Stimulated activated CD4-positive, alpha-beta T cell treated with anti-CD3 and anti-CD28 coated beads, Interleukin-15, amount 100 ng/mL, for 48 hours (primary cell): ENCODE results near the gene MYL2.
A peak's percentile ranks its signal among the peaks of the same experiment; 100 is the strongest.
"Not testable (repeated sequence)": the region's sequence is repeated elsewhere in the genome, so short reads cannot be mapped to it uniquely, and the experiment has no call there.

ENCODE experiments used
- DNase-seq, 2 donors: peaks; one replicate each; pipeline ENCODE4 v3.0.0-alpha.2; 2020; ENCODE audit warnings: low read depth in 2 of 2

Gene MYL2, protein sequence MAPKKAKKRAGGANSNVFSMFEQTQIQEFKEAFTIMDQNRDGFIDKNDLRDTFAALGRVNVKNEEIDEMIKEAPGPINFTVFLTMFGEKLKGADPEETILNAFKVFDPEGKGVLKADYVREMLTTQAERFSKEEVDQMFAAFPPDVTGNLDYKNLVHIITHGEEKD

DNA sequence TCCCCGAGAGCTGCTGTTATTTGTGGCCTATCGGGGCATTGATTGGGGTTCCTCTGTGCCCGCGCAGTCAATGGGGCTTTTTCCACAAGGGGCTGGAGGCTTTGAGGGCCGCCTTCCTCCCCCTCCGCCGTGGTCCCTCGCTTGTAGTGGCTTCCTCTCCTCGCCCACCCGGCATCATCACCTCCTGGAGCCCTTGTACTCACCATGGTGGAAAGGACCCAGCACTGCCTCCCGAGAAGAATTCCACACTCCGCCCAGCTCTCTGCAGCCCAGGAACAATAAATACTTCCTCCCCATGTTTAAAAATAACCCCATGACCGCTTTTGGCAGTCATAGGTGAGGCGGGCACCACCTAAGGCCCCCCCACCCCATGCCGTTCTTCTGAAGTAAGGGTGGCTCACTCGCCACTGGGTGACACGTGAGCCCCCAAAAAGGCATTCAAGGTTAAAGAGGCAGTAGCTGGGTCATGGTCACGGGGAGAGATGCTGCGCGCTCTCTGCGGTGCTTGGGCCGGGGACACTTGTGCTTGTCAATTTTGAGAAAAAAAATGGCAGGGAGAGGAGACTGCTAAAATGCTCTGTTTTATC, at the start of gene MYL2:
TSS of gene MYL2 (minus strand) at position 256 of the 587 bp plus-strand sequence. CDS start at position 206, 50 bp downstream.
- DNase-seq, result no peak

DNA sequence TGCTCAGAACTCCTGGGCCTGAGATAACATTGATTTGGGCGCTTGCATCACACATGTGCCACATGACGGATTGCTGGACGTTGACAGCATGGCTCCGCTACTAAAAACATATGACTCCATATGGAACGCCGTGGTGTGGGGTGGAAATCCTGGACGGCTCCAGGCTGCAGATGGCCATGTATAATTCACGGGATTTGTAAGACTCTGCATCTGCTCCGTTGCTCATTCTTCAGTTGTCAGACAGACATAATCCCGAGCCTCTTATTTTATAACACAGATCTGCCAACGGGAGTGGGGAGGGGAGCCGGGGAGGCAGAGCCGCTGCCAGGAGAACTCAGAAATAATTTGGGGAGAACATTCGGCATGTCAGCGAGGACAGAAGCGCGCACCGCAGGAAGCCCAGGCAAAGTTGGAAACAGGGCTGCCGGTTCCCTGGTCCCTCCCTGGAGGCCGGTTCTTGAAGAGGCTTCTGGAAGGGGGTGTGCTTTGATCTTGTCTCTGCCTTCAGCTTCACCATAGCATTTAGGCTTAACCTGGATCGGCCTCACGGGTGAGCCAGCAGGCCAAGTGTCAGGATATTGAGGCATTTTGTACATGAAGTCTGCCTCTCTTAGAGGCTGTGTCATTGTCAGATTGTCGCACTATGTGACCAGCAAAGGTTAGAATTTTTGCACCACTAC, 45.8 kb upstream of the MYL2 start:
- DNase-seq, result no peak

DNA sequence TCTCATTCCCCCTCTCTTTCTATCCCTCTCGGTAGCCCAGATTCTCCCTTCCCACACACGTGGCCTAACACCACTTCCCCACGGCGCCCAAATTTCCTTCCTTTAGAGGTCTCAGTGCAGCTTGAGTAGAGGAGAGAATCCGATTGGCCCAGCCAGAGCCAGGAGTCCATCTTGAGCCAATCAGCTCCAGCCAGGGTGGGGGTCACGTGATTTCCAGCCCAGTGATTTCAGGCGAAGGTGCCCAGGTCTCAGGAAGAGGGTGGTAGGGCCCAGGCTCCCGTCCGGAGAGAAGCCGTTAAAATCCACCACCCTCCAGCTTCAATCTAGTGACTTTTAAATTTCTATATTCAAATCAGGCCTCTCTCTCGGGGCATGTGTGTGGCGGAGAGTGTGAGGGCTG, 45.2 kb upstream of the MYL2 start:
- no peak for DNase-seq

DNA sequence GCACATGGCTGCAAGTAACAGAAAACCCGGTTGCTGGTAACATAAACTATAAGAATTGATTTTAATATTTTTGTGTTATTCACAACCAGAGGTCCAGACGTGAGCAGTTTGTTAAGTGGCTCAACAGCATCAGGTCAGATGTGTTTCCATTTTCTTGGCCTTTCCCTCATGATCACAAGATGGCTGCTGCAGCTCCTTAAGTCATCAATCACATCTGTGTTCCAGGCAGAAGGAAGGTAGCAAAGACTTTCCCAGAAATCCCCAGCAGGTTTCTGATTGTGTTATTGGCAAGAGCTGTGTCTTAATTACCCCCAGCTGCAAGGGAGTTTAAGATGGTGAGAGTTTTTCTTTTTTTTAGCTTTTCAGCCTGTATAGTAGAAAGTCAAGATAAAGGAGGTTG, 40.4 kb upstream of the MYL2 start:
- DNase-seq, result no peak

DNA sequence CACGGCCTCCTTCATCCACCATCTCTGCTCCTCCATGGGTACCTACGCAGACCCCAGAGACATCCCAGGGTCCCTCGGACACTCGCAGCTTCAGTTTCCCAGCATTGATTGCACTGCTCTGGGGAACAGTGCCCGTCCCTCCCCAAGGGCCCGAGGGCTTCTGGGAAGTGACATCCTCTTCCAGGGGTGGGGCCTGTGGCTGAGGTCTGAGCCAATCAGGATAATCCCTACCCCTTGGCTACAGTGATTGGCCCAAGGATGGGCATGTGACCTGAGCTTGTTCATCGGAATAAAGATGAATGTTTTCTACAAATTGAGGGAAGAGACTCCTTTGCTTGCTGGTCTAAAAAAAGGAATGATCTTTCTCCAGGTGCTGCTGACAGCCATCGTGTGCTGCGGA, 37.3 kb upstream of the MYL2 start:
- DNase-seq, result no peak

DNA sequence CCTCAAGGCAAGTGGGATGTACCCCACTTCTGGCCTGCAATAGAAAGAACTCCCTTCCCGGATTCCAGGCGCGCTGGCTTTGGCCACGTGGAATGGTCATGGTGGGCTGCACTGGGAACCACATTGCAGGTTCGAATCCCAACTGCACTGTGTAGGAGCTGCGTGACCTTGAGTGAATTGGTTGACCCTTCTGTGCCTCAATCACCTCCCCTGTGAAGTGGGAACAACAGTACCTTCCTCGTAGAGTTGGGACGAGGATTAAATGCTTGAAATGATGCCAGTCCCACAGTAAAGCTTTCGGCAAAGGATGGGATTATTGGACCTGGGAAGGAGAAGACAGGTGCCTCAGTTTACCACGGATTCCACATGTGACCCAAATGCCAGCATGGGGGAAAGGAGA, 36.8 kb upstream of the MYL2 start:
- no peak for DNase-seq

DNA sequence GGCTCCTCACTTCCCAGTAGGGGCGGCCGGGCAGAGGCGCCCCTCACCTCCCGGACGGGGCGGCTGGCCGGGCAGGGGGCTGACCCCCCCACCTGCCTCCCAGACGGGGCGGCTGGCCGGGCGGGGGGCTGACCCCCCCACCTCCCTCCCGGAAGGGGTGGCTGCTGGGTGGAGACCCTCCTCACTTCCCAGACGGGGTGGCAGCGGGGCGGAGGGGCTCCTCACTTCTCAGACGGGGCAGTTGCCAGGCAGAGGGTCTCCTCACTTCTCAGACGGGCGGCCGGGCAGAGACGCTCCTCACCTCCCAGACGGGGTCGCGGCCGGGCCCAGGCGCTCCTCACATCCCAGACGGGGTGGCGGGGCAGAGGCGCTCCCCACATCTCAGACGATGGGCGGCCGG, 30.5 kb upstream of the MYL2 start:
- DNase-seq, result not testable (repeated sequence)

DNA sequence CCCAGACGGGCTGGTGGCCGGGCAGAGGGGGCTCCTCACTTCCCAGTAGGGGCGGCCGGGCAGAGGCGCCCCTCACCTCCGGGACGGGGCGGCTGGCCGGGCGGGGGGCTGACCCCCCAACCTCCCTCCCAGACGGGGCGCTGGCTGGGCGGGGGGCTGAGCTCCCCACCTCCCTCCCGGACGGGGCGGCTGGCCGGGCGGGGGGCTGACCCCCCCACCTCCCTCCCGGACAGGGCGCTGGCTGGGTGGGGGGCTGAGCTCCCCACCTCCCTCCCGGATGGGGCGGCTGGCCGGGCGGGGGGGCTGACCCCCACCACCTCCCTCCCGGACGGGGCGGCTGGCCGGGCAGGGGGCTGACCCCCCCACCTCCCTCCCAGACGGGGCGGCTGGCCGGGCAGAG, 30.1 kb upstream of the MYL2 start:
- not testable (repeated sequence) for DNase-seq

DNA sequence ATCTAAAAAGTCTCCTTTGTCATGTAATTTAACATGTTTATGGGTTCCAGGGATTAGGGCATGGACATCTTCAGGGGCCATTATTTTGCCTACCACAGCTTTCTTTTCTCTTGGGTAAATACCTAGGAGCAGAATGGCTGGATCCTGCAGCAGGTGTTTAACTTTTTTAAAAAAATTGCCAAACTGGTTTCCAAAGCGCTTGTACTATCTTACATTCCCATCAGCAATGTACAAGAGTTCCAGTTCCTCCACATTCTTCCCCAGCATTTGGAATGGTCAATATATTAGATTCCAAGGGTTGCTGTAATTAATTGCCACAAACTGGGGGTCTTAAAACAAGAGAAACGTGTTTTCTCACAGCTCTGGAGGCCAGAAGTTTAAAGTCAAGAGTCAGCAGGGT, 27.7 kb upstream of the MYL2 start:
- DNase-seq, result no peak

DNA sequence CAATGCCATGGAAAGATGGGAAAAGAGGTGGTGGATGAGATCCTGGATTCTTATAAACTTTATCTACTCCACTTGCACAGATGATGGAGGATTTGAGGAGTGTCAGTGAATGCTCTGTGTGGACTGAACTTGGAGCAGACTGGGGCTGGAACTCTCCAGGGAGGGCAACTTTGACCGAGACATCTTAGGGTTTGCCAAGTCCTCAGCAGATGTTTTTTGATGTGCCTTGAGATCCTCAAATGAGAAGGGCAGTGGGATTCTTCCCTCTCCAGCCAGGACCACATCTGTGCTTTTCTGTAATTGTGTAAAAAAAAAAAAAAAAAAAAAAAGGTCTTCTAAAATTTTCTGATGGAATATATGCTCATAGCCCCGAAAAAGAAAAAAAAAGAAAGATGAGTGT, 23.0 kb upstream of the MYL2 start:
- DNase-seq, result no peak

DNA sequence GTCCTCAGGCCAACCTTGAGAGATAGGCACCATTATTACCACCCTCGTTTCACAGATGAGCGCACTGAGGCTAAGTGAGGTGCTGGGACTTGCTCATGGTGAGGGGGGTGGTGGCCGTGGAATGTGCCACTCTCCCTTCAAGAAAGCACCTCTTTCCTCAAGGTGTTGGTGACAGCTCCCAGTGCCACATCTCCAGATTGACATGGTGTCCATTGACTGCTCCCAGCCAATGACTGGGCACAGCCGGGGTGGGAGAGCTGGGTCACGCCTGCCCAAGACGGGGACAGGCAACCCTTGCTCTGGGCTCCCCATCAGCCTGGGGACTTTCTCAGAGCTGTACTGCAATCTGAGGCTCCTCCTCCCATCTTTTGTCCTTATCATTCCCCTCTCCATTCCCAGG, 21.0 kb upstream of the MYL2 start:
- no peak for DNase-seq

DNA sequence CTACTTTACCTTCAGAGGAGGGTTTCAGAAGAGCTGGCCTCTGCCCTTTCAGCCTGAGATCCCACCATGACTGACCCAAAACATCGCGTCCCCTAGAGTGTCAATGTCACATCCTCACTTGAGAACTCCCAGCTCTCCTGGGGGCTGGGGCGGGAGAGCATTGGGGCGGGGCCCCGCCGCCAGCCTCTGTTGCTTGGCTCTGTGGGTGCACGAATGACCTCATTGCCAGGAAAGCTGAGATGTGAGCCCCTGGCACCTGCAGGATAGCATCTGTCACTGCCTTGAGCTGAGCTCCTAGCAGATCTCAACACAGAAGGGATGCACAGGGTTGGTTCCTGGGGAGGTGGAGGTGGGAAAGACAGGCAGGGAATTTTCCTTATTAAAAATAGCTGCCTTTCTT, 20.6 kb upstream of the MYL2 start:
- DNase-seq, result no peak

DNA sequence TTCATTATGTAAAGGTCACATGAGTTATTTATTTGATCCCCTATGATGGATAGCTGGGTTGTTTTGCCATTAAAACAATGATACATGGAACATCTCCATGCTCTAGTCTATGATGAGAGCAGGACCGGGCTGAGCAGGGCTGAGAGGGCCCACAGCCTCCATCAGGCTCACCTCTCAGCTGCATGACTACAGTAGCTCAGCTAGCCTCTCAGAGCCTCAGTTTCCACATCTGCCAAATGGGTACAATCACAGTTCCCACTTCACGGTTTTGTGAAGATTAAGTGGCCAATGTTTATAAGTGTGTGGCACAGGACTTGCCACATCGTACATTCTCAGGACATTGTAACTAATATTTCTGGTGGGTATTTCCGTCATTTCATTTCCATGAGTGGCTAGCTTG, 19.9 kb upstream of the MYL2 start:
- no peak for DNase-seq

DNA sequence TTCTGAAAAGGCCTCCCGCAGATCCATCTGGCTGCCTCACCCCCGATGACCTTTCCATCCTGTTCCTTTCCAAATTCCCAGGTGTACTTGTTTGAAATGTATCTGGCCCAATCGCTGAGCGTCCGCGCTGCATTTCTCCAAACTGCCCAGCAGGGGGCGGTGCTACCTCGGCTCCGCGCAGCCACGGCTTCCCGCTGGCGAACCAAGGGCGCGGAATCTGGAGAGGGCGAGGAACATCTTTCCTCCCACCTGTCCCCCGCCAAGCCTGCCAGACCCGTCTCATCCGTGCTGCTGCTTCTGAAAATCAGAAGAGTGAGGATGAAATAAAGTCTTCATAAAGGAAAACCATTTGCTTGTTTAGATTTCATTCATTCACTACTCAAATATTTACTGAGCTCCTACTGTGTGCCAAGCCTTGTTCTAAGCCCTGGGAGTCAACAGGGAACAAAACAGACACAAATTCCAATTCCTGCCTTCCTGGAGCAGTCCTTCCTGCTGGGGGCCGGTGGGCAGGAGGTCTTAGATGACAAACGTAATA, 16.8 kb upstream of the MYL2 start:
- DNase-seq, result peak; percentile 23 to 34

DNA sequence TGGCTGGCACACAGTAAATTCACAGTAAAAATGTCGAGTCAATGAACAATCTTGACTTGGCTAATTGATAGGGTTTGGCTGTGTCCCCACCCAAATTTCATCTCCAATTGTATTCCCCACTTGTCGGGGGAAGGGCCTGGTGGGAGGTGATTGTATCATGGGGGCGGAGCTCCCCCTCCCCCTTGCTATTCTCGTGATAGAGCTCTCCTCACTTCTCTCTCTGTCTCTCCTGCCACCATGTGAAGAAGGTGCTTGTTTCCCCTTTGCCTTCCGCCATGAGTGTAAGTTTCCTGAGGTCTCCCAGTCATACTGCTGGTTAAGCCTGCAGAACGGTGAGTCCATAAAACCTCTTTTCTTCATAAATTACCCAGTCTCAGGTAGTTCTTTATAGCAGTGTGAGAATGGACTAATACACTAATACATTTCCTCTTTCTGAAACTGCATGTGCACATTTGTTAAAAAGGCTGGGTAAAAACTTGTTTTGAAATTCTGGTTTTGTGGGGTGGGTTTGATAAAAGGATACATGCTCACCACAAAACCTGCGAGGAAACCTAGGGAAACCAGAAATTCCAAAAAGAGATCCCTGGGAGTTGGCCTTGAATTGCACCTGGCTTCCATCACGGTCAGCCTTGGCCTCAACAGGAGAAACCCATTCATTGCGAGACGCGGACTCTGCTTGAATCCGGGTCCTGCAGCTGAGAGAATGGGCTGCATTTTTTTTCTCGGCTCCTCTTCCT, 16.2 kb upstream of the MYL2 start:
- no peak for DNase-seq

DNA sequence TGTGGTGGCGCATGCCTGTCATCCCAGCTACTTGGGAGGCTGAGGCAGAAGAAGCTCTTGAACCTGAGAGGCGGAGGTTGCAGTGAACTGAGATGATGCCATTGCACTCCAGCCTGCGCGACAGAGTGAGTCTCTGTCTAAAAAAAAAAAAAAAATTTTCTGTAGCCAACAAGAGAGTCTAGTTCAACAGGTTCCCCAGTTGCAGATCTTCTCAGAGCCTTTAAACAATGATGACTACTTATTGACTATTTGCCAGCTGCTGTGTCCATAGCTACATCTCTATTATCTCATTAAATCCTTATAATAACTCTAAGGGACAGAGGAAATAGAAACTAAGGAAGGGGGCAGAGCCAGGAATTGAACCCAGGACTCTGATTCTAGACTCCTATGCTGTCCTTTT, 15.2 kb upstream of the MYL2 start:
- DNase-seq, result no peak

DNA sequence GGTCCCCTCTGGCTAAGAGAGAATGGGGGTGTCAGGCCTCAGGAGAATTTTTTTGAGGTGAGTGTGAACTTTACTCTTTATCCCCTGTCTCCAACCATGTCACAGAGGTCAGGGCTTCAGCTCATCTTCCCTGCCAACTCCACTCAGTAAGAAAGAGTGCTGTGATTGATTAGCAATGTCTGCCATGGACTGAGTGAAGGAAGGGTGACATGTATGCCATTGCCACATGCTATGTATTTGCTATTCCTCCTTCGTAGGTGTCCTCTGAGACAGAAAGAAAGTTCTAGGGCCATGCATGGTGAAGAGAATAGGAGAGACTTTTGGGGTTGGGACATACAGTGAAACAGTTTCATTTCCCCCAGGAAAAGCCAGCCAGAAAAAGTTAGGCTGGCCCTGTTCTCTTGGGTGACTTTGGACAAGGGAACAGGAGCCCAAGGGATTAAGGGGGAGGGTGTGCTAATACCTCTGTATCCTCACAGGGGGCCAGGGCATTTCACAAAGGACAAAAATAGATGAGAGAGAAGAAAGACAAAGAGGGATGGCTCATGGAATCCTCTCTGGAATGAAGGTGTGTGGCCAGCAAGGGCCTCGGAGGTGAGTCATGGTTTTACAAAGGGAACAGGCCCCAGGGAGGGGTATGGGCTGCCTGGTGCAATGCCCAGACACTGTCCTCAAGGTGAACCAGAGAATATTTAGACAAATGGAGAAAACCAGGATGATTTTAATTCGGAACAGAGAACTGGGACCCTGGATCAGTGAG, 13.9 kb upstream of the MYL2 start:
- DNase-seq, result no peak

DNA sequence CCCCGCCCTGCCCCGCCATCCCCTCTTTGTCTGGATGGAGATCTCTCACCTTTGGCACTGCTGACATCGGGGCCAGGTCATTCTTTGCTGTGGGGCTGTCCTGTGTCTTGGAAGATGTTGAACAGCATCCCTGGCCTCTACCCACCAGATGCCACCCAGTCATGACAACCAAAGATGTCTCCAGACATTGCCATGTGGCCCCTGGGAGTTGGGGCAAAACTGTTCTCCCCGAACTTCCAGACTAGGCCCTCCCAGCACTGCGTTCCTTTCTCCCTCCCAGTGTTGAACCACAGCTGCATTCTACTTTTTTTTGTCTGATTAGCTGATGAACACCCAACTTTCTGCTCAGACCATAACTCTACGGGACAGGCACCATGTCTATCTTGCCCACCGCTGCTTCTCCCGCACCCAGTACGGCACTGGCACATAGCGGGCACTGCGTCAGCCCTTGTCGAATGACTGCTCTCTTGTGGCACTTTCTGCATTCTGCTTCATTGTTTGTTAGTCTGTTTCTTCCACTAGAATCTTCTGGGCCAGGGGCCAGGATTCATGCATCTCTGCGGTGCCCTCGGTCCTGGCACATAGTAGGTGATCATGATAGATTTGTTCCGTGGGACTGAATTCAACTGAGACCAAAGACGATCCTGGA, 13.1 kb upstream of the MYL2 start:
- DNase-seq, result no peak

DNA sequence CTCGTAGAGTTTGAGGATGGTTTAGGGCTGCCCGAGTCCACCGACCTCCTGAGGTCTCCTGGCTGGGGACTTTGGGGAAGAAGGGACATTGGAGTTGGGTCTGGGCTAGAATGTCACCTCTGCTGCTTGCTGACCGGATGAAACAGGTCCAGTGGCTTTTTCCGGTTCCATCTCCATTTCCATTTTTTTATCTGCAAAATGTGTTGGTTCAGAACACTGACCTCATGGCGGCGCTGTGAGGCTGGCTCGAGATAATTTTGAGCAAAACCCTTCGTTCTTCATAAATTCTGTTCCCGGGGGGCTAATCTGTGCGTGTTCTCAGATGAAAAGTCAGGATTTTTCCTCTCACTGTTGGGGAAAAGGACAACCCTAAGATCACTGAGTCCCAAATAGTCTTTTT, 11.7 kb upstream of the MYL2 start:
- DNase-seq, result no peak

DNA sequence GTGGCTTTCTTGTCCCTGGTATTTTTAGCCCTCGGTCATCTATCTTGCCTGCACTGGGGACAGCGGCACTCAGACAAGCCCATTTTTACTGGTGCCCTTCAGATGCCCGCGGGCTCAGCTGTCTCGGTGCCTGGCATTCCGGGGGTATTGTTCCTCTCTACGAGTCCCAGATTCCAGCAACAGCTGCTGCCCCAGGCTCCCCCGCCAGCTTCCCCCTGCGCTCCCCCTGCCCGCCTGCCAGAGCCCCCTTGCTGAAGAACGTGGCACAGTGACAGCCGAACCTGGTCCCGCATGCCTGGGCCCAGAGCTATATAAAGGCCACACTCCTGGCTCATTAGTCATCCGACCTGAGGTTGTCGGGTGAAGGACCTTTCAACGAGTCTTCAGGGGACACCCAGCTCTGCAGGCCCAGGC, 10.9 kb upstream of the MYL2 start:
- DNase-seq, result no peak
